Measurements from ENCODE around the gene KLHL3. TPM values are rescaled to one million over a fixed set of nuclear protein-coding genes. Genes with fewer than 3 reads are reported as not detected.

KLHL3 gene
- polyA plus RNA-seq, 2 donors, result 0.95 to 1.9 TPM

GRCh38 chr5:137621861-137622823, 113.7 kb downstream of the KLHL3 start:
- WGBS, 2 donors, result 64 to 71% methylated on average over 10 of the region's 10 CpGs
- Histone ChIP-seq H3K4me1 (ENCODE audit: control insufficient read depth in 2 of 2, insufficient read depth in 2 of 2, low read length in 1 of 2) (peaks cover 2% of the 10 kb centered on the region in 2 donors), H3K36me3 (ENCODE audit: control insufficient read depth in 2 of 2, insufficient read depth in 2 of 2, low read length in 1 of 2) (no peaks in the 10 kb centered on the region), H3K9me3 (ENCODE audit: control insufficient read depth in 2 of 2, insufficient read depth in 1 of 2, low read depth in 1 of 2, low read length in 1 of 2) (no peaks in the 10 kb centered on the region), H3K4me3 (ENCODE audit: low read depth in 1 of 2, low read length in 2 of 2) (no peak overlapping the region), H3K27me3 (ENCODE audit: control insufficient read depth in 1 of 2, insufficient read depth in 2 of 2, low read length in 2 of 2) (no peaks in the 10 kb centered on the region), H3K27ac (ENCODE audit: low read depth in 2 of 2, low read length in 1 of 2) (peak overlapping the region in 1 of 2 donors; percentile 53)

GRCh38 chr5:137621306-137621705, 114.6 kb downstream of the KLHL3 start:
- Histone ChIP-seq H3K36me3 (ENCODE audit: control insufficient read depth in 2 of 2, insufficient read depth in 2 of 2, low read length in 1 of 2) (no peaks in the 10 kb centered on the region), H3K9me3 (ENCODE audit: control insufficient read depth in 2 of 2, insufficient read depth in 1 of 2, low read depth in 1 of 2, low read length in 1 of 2) (no peaks in the 10 kb centered on the region), H3K27ac (ENCODE audit: low read depth in 2 of 2, low read length in 1 of 2) (no peak overlapping the region), H3K4me3 (ENCODE audit: low read depth in 1 of 2, low read length in 2 of 2) (no peak overlapping the region), H3K4me1 (ENCODE audit: control insufficient read depth in 2 of 2, insufficient read depth in 2 of 2, low read length in 1 of 2) (peaks cover 2% of the 10 kb centered on the region in 2 donors), H3K27me3 (ENCODE audit: control insufficient read depth in 1 of 2, insufficient read depth in 2 of 2, low read length in 2 of 2) (no peaks in the 10 kb centered on the region)
- 89 to 93% methylated on average over 3 of the region's 3 CpGs for WGBS, 2 donors

- 73 to 78% methylated on average over 12 of the region's 12 CpGs for WGBS, 2 donors
- Histone ChIP-seq H3K4me1 (ENCODE audit: control insufficient read depth in 2 of 2, insufficient read depth in 2 of 2, low read length in 1 of 2) (peaks cover 2 to 5% of the 10 kb centered on the region in 2 donors), H3K27ac (ENCODE audit: low read depth in 2 of 2, low read length in 1 of 2) (no peak overlapping the region), H3K27me3 (ENCODE audit: control insufficient read depth in 1 of 2, insufficient read depth in 2 of 2, low read length in 2 of 2) (no peaks in the 10 kb centered on the region), H3K9me3 (ENCODE audit: control insufficient read depth in 2 of 2, insufficient read depth in 1 of 2, low read depth in 1 of 2, low read length in 1 of 2) (no peaks in the 10 kb centered on the region), H3K36me3 (ENCODE audit: control insufficient read depth in 2 of 2, insufficient read depth in 2 of 2, low read length in 1 of 2) (no peaks in the 10 kb centered on the region), H3K4me3 (ENCODE audit: low read depth in 1 of 2, low read length in 2 of 2) (no peak overlapping the region)
Measured at GRCh38 chr5:137619191-137619870, 116.6 kb downstream of the KLHL3 start.

- no peaks in the 10 kb centered on the region for H3K36me3 ChIP-seq (ENCODE audit: control insufficient read depth in 2 of 2, insufficient read depth in 2 of 2, low read length in 1 of 2)
- H3K4me3 ChIP-seq (ENCODE audit: low read depth in 1 of 2, low read length in 2 of 2), result no peak overlapping the region
- 85% methylated on average over 7 of the region's 7 CpGs for WGBS, 2 donors
- H3K27ac ChIP-seq (ENCODE audit: low read depth in 2 of 2, low read length in 1 of 2), result no peak overlapping the region
- H3K4me1 ChIP-seq (ENCODE audit: control insufficient read depth in 2 of 2, insufficient read depth in 2 of 2, low read length in 1 of 2), result peaks cover 2 to 5% of the 10 kb centered on the region in 2 donors
- no peaks in the 10 kb centered on the region for H3K9me3 ChIP-seq (ENCODE audit: control insufficient read depth in 2 of 2, insufficient read depth in 1 of 2, low read depth in 1 of 2, low read length in 1 of 2)
- no peaks in the 10 kb centered on the region for H3K27me3 ChIP-seq (ENCODE audit: control insufficient read depth in 1 of 2, insufficient read depth in 2 of 2, low read length in 2 of 2)
Measured at GRCh38 chr5:137618476-137618875, 117.4 kb downstream of the KLHL3 start.

- Histone ChIP-seq H3K4me1 (ENCODE audit: control insufficient read depth in 2 of 2, insufficient read depth in 2 of 2, low read length in 1 of 2) (peaks cover 2 to 5% of the 10 kb centered on the region in 2 donors), H3K4me3 (ENCODE audit: low read depth in 1 of 2, low read length in 2 of 2) (no peak overlapping the region), H3K9me3 (ENCODE audit: control insufficient read depth in 2 of 2, insufficient read depth in 1 of 2, low read depth in 1 of 2, low read length in 1 of 2) (no peaks in the 10 kb centered on the region), H3K36me3 (ENCODE audit: control insufficient read depth in 2 of 2, insufficient read depth in 2 of 2, low read length in 1 of 2) (no peaks in the 10 kb centered on the region), H3K27ac (ENCODE audit: low read depth in 2 of 2, low read length in 1 of 2) (no peak overlapping the region), H3K27me3 (ENCODE audit: control insufficient read depth in 1 of 2, insufficient read depth in 2 of 2, low read length in 2 of 2) (no peaks in the 10 kb centered on the region)
- 93 to 95% methylated on average over 7 of the region's 7 CpGs for WGBS, 2 donors
Measured at GRCh38 chr5:137617528-137618205, 118.2 kb downstream of the KLHL3 start.

- 85 to 89% methylated on average over 5 of the region's 5 CpGs for WGBS, 2 donors
- Histone ChIP-seq H3K9me3 (ENCODE audit: control insufficient read depth in 2 of 2, insufficient read depth in 1 of 2, low read depth in 1 of 2, low read length in 1 of 2) (no peaks in the 10 kb centered on the region), H3K4me1 (ENCODE audit: control insufficient read depth in 2 of 2, insufficient read depth in 2 of 2, low read length in 1 of 2) (peaks cover 0 to 2% of the 10 kb centered on the region in 2 donors), H3K27me3 (ENCODE audit: control insufficient read depth in 1 of 2, insufficient read depth in 2 of 2, low read length in 2 of 2) (no peaks in the 10 kb centered on the region), H3K4me3 (ENCODE audit: low read depth in 1 of 2, low read length in 2 of 2) (no peak overlapping the region), H3K36me3 (ENCODE audit: control insufficient read depth in 2 of 2, insufficient read depth in 2 of 2, low read length in 1 of 2) (no peaks in the 10 kb centered on the region), H3K27ac (ENCODE audit: low read depth in 2 of 2, low read length in 1 of 2) (no peak overlapping the region)
Measured at GRCh38 chr5:137616046-137616445, 119.8 kb downstream of the KLHL3 start.

- no peaks in the 10 kb centered on the region for H3K36me3 ChIP-seq (ENCODE audit: control insufficient read depth in 2 of 2, insufficient read depth in 2 of 2, low read length in 1 of 2)
- no peak overlapping the region for H3K4me3 ChIP-seq (ENCODE audit: low read depth in 1 of 2, low read length in 2 of 2)
- H3K27me3 ChIP-seq (ENCODE audit: control insufficient read depth in 1 of 2, insufficient read depth in 2 of 2, low read length in 2 of 2), result no peaks in the 10 kb centered on the region
- 75 to 81% methylated on average over 5 of the region's 5 CpGs for WGBS, 2 donors
- H3K9me3 ChIP-seq (ENCODE audit: control insufficient read depth in 2 of 2, insufficient read depth in 1 of 2, low read depth in 1 of 2, low read length in 1 of 2), result no peaks in the 10 kb centered on the region
- H3K4me1 ChIP-seq (ENCODE audit: control insufficient read depth in 2 of 2, insufficient read depth in 2 of 2, low read length in 1 of 2), result peaks cover 0 to 2% of the 10 kb centered on the region in 2 donors
- H3K27ac ChIP-seq (ENCODE audit: low read depth in 2 of 2, low read length in 1 of 2), result no peak overlapping the region
Measured at GRCh38 chr5:137615171-137615775, 120.6 kb downstream of the KLHL3 start.

GRCh38 chr5:137613554-137614265, 122.2 kb downstream of the KLHL3 start:
- Histone ChIP-seq H3K27me3 (ENCODE audit: control insufficient read depth in 1 of 2, insufficient read depth in 2 of 2, low read length in 2 of 2) (no peaks in the 10 kb centered on the region), H3K4me1 (ENCODE audit: control insufficient read depth in 2 of 2, insufficient read depth in 2 of 2, low read length in 1 of 2) (peaks cover 0 to 2% of the 10 kb centered on the region in 2 donors), H3K36me3 (ENCODE audit: control insufficient read depth in 2 of 2, insufficient read depth in 2 of 2, low read length in 1 of 2) (no peaks in the 10 kb centered on the region), H3K9me3 (ENCODE audit: control insufficient read depth in 2 of 2, insufficient read depth in 1 of 2, low read depth in 1 of 2, low read length in 1 of 2) (no peaks in the 10 kb centered on the region), H3K4me3 (ENCODE audit: low read depth in 1 of 2, low read length in 2 of 2) (no peak overlapping the region), H3K27ac (ENCODE audit: low read depth in 2 of 2, low read length in 1 of 2) (no peak overlapping the region)
- WGBS, 2 donors, result 79 to 85% methylated on average over 7 of the region's 7 CpGs

GRCh38 chr5:137612576-137612975, 123.3 kb downstream of the KLHL3 start:
- no peak overlapping the region for H3K27ac ChIP-seq (ENCODE audit: low read depth in 2 of 2, low read length in 1 of 2)
- no peak overlapping the region for H3K4me3 ChIP-seq (ENCODE audit: low read depth in 1 of 2, low read length in 2 of 2)
- H3K27me3 ChIP-seq (ENCODE audit: control insufficient read depth in 1 of 2, insufficient read depth in 2 of 2, low read length in 2 of 2), result no peaks in the 10 kb centered on the region
- H3K9me3 ChIP-seq (ENCODE audit: control insufficient read depth in 2 of 2, insufficient read depth in 1 of 2, low read depth in 1 of 2, low read length in 1 of 2), result no peaks in the 10 kb centered on the region
- no peaks in the 10 kb centered on the region for H3K36me3 ChIP-seq (ENCODE audit: control insufficient read depth in 2 of 2, insufficient read depth in 2 of 2, low read length in 1 of 2)
- peaks cover 0 to 2% of the 10 kb centered on the region in 2 donors for H3K4me1 ChIP-seq (ENCODE audit: control insufficient read depth in 2 of 2, insufficient read depth in 2 of 2, low read length in 1 of 2)

Measured in esophagus (tissue), 2 donors.